ENCODE measurements around the gene RARG.
A peak's percentile ranks its signal among the peaks of the same experiment; 100 is the strongest.

Gene RARG

GRCh38 chr12:53223389-53224060 is 8.5 kb downstream of the RARG start:
- peak; percentile 55 for DNase-seq (ENCODE audit: low spot score)

- no peak for DNase-seq (ENCODE audit: low spot score)
Measured at GRCh38 chr12:53222806-53223261, 9.2 kb downstream of the RARG start.

GRCh38 chr12:53222170-53222721 is 9.8 kb downstream of the RARG start:
- no peak for DNase-seq (ENCODE audit: low spot score)

- DNase-seq (ENCODE audit: low spot score) = peak; percentile 87
Measured at GRCh38 chr12:53221203-53222080, 10.6 kb downstream of the RARG start.

GRCh38 chr12:53220694-53221202 is 11.3 kb downstream of the RARG start:
- peak; percentile 97 for DNase-seq (ENCODE audit: low spot score)

GRCh38 chr12:53219956-53220693 is 11.9 kb downstream of the RARG start:
- peak; percentile 85 for DNase-seq (ENCODE audit: low spot score)

GRCh38 chr12:53219292-53219955 is 12.6 kb downstream of the RARG start:
- DNase-seq (ENCODE audit: low spot score) = peak; percentile 75

GRCh38 chr12:53218551-53219291 is 13.3 kb downstream of the RARG start:
- DNase-seq (ENCODE audit: low spot score) = peak; percentile 61

- no peak for DNase-seq (ENCODE audit: low spot score)
Measured at GRCh38 chr12:53217931-53218307, 14.1 kb downstream of the RARG start.

GRCh38 chr12:53217051-53217930 is 14.7 kb downstream of the RARG start:
- DNase-seq (ENCODE audit: low spot score) = no peak

- no peak for DNase-seq (ENCODE audit: low spot score)
Measured at GRCh38 chr12:53215497-53215896, 16.5 kb downstream of the RARG start.

- no peak for DNase-seq (ENCODE audit: low spot score)
Measured at GRCh38 chr12:53214687-53215455, 17.1 kb downstream of the RARG start.

GRCh38 chr12:53214221-53214620 is 17.8 kb downstream of the RARG start:
- DNase-seq (ENCODE audit: low spot score) = no peak

GRCh38 chr12:53213348-53213747 is 18.7 kb downstream of the RARG start:
- DNase-seq (ENCODE audit: low spot score) = peak; percentile 83

- no peak for DNase-seq (ENCODE audit: low spot score)
Measured at GRCh38 chr12:53212931-53213330, 19.1 kb downstream of the RARG start.

- DNase-seq (ENCODE audit: low spot score) = no peak
Measured at GRCh38 chr12:53211476-53212381, 20.3 kb downstream of the RARG start.

- no peak for DNase-seq (ENCODE audit: low spot score)
Measured at GRCh38 chr12:53210843-53211242, 21.2 kb downstream of the RARG start.

All from AG08396 (cell line).